Smooth muscle cell (in vitro differentiated cells): ENCODE results near the gene SPSB1. TPM values are rescaled to one million over a fixed set of nuclear protein-coding genes. Genes with fewer than 3 reads are reported as not detected.

Experiments
- DNase-seq: peaks from one replicate; lab custom pipeline; 2025; ENCODE audit not compliant: unreplicated experiment; lab: John Stamatoyannopoulos, UW
- H2AFZ ChIP-seq: fragments of 200-600 bp; sonication (generic); 2 replicates; pipeline ENCODE4 v1.6.0; 2016; ENCODE audit warnings: antibody characterized with exemption, low read depth, mild to moderate bottlenecking
- H3F3A ChIP-seq: fragments of 200-600 bp; sonication (generic); 2 replicates; pipeline ENCODE4 v1.6.0; 2017; ENCODE audit warnings: antibody characterized with exemption, low read depth
- H3K27ac ChIP-seq: fragments of 200-600 bp; sonication (generic); 2 replicates; pipeline ENCODE4 v1.5.1; 2016; ENCODE audit warnings: low read depth, mild to moderate bottlenecking
- H3K27me3 ChIP-seq: fragments of 200-600 bp; sonication (generic); 2 replicates; pipeline ENCODE4 v1.6.1; 2016; ENCODE audit warnings: low read depth, mild to moderate bottlenecking
- H3K36me3 ChIP-seq: fragments of 200-600 bp; sonication (generic); 2 replicates; pipeline ENCODE4 v1.5.1; 2016; ENCODE audit warnings: low read depth
- H3K4me1 ChIP-seq: fragments of 200-600 bp; sonication (generic); 2 replicates; pipeline ENCODE4 v1.5.1; 2016; ENCODE audit warnings: low read depth
- H3K4me2 ChIP-seq: fragments of 200-600 bp; sonication (generic); 2 replicates; pipeline ENCODE4 v1.6.0; 2016; ENCODE audit warnings: mild to moderate bottlenecking
- H3K4me3 ChIP-seq: fragments of 200-600 bp; sonication (generic); 2 replicates; pipeline ENCODE4 v1.5.1; 2016; ENCODE audit warnings: mild to moderate bottlenecking
- H3K79me2 ChIP-seq: fragments of 200-600 bp; sonication (generic); 2 replicates; pipeline ENCODE4 v1.6.0; 2016; ENCODE audit warnings: low read depth, mild to moderate bottlenecking
- H3K9ac ChIP-seq: fragments of 200-600 bp; sonication (generic); 2 replicates; pipeline ENCODE4 v1.6.0; 2016; ENCODE audit warnings: low read depth
- H3K9me3 ChIP-seq: fragments of 200-600 bp; sonication (generic); replicated peaks from 2 replicates; pipeline ENCODE4 v1.5.1; 2016; ENCODE audit warnings: low read depth
- H4K20me1 ChIP-seq: fragments of 200-600 bp; sonication (generic); 2 replicates; pipeline ENCODE4 v1.6.0; 2016; ENCODE audit warnings: low read depth
- CTCF ChIP-seq: fragments of 200-600 bp; sonication (generic); IDR thresholded peaks from 2 replicates; pipeline ENCODE4 v1.5.1; 2017; ENCODE audit warnings: borderline replicate concordance, mild to moderate bottlenecking, antibody characterized with exemption; ENCODE audit not compliant: insufficient read depth, poor library complexity, severe bottlenecking
- WGBS: methylation state at CpG from one replicate; pipeline ENCODE4 v1.1.7; 2016; ENCODE audit warnings: low lambda C conversion rate; 5-methylcytosine and 5-hydroxymethylcytosine counted together
- polyA plus RNA-seq: library from polyadenylated mRNA; unstranded; fragments of >200 nt; fragmentation: Nextera tagmentation; extraction: Ambion mirVana; gene quantifications from 2 replicates; pipeline ENCODE4 v1.2.1, GENCODE V29; 2016
- total RNA-seq: library from RNA; depleted of rRNA; stranded (reverse); fragments of >200 nt; gene quantifications from 2 replicates; pipeline ENCODE4 v1.2.3, GENCODE V29; 2014

SPSB1 gene
- total and polyA plus RNA-seq, 2 experiments from 2014 or later, result 27.6 to 37.0 TPM

GRCh38 chr1:9366298-9366697 lies 73.6 kb downstream of the SPSB1 start:
- H3K27me3 ChIP-seq, result no peaks in the 10 kb centered on the region
- no peaks in the 10 kb centered on the region for H3K4me1 ChIP-seq
- TF ChIP-seq CTCF, result no peak
- no peak overlapping the region for H3K9ac ChIP-seq
- peaks cover 76% of the 10 kb centered on the region for H3K79me2 ChIP-seq
- H3K4me2 ChIP-seq, result no peak overlapping the region
- no peak overlapping the region for H2AFZ ChIP-seq
- no peaks in the 10 kb centered on the region for H3K9me3 ChIP-seq
- no peak for DNase-seq
- peaks cover 21% of the 10 kb centered on the region for H3F3A ChIP-seq
- WGBS, result 77% methylated on average over 8 of the region's 8 CpGs
- H3K4me3 ChIP-seq, result no peak overlapping the region
- H3K27ac ChIP-seq, result no peak overlapping the region
- H3K36me3 ChIP-seq, result no peaks in the 10 kb centered on the region
- peaks cover 91% of the 10 kb centered on the region for H4K20me1 ChIP-seq

- no peak for DNase-seq
- TF ChIP-seq CTCF, result no peak
- WGBS, result 97% methylated on average over 34 of the region's 34 CpGs
- no peaks in the 10 kb centered on the region for H3K4me1 ChIP-seq
- H3K27me3 ChIP-seq, result no peaks in the 10 kb centered on the region
- H3K4me3 ChIP-seq, result no peak overlapping the region
- peaks cover 21% of the 10 kb centered on the region for H3F3A ChIP-seq
- H4K20me1 ChIP-seq, result peaks cover 82% of the 10 kb centered on the region
- no peaks in the 10 kb centered on the region for H3K36me3 ChIP-seq
- no peak overlapping the region for H3K4me2 ChIP-seq
- H2AFZ ChIP-seq, result no peak overlapping the region
- peaks cover 67% of the 10 kb centered on the region for H3K79me2 ChIP-seq
- no peak overlapping the region for H3K9ac ChIP-seq
- no peak overlapping the region for H3K27ac ChIP-seq
- no peaks in the 10 kb centered on the region for H3K9me3 ChIP-seq
Observed at GRCh38 chr1:9366943-9367780, 74.5 kb downstream of the SPSB1 start.

GRCh38 chr1:9367806-9368205 lies 75.1 kb downstream of the SPSB1 start:
- Histone ChIP-seq H3K79me2 (peaks cover 61% of the 10 kb centered on the region), H4K20me1 (peaks cover 75% of the 10 kb centered on the region), H2AFZ (no peak overlapping the region), H3K27ac (no peak overlapping the region), H3K4me3 (no peak overlapping the region), H3K9me3 (no peaks in the 10 kb centered on the region), H3F3A (peaks cover 23% of the 10 kb centered on the region), H3K4me2 (no peak overlapping the region), H3K36me3 (no peaks in the 10 kb centered on the region), H3K27me3 (no peaks in the 10 kb centered on the region), H3K4me1 (no peaks in the 10 kb centered on the region), H3K9ac (no peak overlapping the region)
- no peak for TF ChIP-seq CTCF
- no peak for DNase-seq
- 87% methylated on average over 9 of the region's 9 CpGs for WGBS

- Histone ChIP-seq H3K27ac (no peak overlapping the region), H3K9ac (no peak overlapping the region), H4K20me1 (peaks cover 70% of the 10 kb centered on the region), H3K4me2 (no peak overlapping the region), H3K4me3 (no peak overlapping the region), H3K36me3 (no peaks in the 10 kb centered on the region), H3K27me3 (no peaks in the 10 kb centered on the region), H2AFZ (no peak overlapping the region), H3K9me3 (no peaks in the 10 kb centered on the region), H3K79me2 (peaks cover 56% of the 10 kb centered on the region), H3K4me1 (no peaks in the 10 kb centered on the region), H3F3A (peaks cover 29% of the 10 kb centered on the region)
- WGBS, result 91% methylated on average over 8 of the region's 8 CpGs
- no peak for DNase-seq
- no peak for TF ChIP-seq CTCF
Observed at GRCh38 chr1:9368356-9368755, 75.7 kb downstream of the SPSB1 start.
